ENCODE data around the gene CDC27. TPM values are rescaled to one million over a fixed set of nuclear protein-coding genes. Genes with fewer than 3 reads are reported as not detected.

Gene CDC27
- total RNA-seq, 4 donors from 2014 or later = 26.5 to 65.9 (median 49.4) TPM

DNA sequence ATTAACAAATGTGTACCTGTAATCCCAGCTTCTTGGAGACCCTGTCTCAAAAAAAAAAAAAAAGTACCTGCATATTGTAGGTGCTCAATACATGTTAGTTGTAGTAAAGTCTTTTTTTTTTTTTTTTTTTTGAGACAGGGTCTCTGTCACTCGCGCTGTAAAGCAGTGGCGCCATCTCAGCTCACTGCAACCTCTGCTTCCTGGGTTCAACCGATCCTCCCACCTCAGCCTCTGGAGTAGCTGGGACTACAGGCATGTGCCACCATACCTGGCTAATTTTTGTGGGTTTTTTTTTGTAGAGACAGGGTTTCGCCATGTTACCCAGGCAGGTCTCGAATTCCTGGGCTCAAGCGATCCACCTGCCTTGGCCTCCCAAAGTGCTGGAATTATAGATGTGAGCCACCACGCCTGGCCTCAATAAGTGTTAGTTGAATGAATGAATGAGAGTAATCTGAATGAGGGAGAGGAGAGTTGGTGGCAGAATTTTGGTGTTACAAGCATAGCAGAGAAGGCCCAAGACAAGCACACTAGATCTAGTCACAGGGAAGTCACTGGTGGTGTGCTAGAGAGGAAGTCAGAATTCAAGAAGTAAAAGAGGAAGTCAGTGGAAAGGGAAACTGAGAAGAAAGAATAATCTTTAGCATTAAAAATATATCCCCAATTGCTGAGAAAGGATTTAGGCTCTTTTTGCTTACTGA, 10.7 kb upstream of the CDC27 start:
- H3K36me3 ChIP-seq = no peaks in the 10 kb centered on the region
- TF ChIP-seq, protein P1, sequence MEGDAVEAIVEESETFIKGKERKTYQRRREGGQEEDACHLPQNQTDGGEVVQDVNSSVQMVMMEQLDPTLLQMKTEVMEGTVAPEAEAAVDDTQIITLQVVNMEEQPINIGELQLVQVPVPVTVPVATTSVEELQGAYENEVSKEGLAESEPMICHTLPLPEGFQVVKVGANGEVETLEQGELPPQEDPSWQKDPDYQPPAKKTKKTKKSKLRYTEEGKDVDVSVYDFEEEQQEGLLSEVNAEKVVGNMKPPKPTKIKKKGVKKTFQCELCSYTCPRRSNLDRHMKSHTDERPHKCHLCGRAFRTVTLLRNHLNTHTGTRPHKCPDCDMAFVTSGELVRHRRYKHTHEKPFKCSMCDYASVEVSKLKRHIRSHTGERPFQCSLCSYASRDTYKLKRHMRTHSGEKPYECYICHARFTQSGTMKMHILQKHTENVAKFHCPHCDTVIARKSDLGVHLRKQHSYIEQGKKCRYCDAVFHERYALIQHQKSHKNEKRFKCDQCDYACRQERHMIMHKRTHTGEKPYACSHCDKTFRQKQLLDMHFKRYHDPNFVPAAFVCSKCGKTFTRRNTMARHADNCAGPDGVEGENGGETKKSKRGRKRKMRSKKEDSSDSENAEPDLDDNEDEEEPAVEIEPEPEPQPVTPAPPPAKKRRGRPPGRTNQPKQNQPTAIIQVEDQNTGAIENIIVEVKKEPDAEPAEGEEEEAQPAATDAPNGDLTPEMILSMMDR (IDR thresholded peaks at IDR 0.05 in 4 of 5, conservative IDR thresholded peaks at IDR 0.05 in 1 of 5) = no peak
- no peak for TF ChIP-seq POLR2A (IDR thresholded peaks at IDR 0.05)
- DNase-seq = no peak
- H3K27ac ChIP-seq = no peak overlapping the region
- intact Hi-C loops (cut with DNase I; ENCODE audit: low total_unique reads) = no loop called here
- in situ Hi-C loops (cut with MboI; ENCODE audit: low sequenced_read_pairs in 4 of 4) = no loop called here
- no peaks in the 10 kb centered on the region for H3K9me3 ChIP-seq
- no peak overlapping the region for H3K4me3 ChIP-seq
- ATAC-seq = no peak
- H3K27me3 ChIP-seq = no peaks in the 10 kb centered on the region
- H3K4me1 ChIP-seq = peaks cover 14% of the 10 kb centered on the region in 2 donors

DNA sequence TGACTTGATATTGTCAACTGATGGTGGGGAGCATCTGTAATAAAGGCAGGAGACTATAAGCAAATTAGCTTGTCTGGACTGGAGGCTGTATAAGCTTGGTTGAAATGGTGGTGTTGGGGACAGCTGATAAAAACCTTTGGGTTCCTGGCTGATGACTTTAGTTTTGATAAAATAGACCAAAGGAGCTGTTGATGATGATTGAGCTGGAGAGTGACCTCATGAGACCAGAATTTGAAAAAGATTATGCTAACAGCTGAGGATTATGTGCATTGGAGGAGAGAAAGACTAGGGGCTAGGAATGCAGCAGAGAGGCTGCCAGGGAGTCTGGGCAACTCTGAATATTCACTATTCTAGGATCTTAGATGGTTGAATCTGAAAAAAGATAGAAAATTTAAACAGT, 8.7 kb upstream of the CDC27 start:
- Histone ChIP-seq H3K27ac (no peak overlapping the region), H3K36me3 (no peaks in the 10 kb centered on the region), H3K4me1 (no peaks in the 10 kb centered on the region), H3K4me3 (no peak overlapping the region), H3K9me3 (no peaks in the 10 kb centered on the region), H3K27me3 (no peaks in the 10 kb centered on the region)
- DNase-seq = no peak
- no peak for ATAC-seq
- TF ChIP-seq, protein P1 (IDR thresholded peaks at IDR 0.05 in 4 of 5, conservative IDR thresholded peaks at IDR 0.05 in 1 of 5) = no peak
- TF ChIP-seq POLR2A (IDR thresholded peaks at IDR 0.05) = no peak
- intact Hi-C loops (cut with DNase I; ENCODE audit: low total_unique reads) (no loop called here), in situ Hi-C loops (cut with MboI; ENCODE audit: low sequenced_read_pairs in 4 of 4) (no loop called here)

DNA sequence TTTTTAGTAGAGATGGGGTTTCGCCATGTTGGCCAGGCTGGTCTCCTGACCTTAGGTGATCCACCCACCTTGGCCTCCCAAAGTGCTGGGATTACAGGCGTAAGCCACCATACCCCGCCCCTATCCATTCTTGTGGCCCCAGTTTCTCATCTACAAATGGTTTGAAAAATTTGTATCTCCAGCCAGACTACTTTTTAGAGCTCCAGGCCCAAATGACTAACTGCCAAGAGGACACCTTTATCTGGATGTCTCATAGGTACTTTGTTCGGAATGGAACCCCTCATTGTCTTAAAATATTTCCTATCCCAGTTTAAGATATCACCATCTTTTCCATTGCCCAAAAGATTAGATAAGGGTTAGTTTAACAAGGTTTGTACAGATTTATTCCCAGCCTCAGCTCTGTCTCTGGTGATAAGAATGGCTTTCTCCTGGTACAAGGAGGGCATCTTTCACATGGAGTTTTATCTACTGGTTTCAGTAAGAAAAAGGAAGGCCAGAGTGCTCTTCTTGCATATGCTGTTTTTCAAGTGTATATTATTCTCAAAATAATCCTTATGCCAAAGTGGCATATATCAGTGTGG, 4.9 kb upstream of the CDC27 start:
- H3K9me3 ChIP-seq = no peaks in the 10 kb centered on the region
- H3K4me3 ChIP-seq = no peak overlapping the region
- no peaks in the 10 kb centered on the region for H3K27me3 ChIP-seq
- ATAC-seq (no peak), DNase-seq (no peak)
- TF ChIP-seq, protein P1 (IDR thresholded peaks at IDR 0.05 in 4 of 5, conservative IDR thresholded peaks at IDR 0.05 in 1 of 5) = no peak
- no peak for TF ChIP-seq POLR2A (IDR thresholded peaks at IDR 0.05)
- no peaks in the 10 kb centered on the region for H3K36me3 ChIP-seq
- intact Hi-C loops (cut with DNase I; ENCODE audit: low total_unique reads) = no loop called here
- in situ Hi-C loops (cut with MboI; ENCODE audit: low sequenced_read_pairs in 4 of 4) = no loop called here
- no peak overlapping the region for H3K27ac ChIP-seq
- H3K4me1 ChIP-seq = no peaks in the 10 kb centered on the region

DNA sequence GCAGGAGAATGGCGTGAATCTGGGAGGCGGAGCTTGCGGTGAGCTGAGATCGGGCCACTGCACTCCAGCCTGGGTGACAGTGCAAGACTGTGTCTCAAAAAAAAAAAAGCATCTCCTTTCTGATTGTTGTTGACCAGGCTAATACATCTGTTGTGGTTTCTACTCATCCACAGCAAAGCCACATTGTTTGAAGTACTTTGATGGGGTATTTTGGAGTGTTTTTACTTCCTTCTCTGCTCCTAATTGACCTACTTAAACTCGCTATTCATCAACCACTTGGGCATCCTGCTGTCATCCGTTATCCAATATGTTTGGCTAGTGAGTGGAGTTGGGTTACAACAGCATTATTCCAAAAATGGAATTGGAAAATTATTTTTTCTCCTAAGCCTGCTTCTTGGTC, 3.5 kb upstream of the CDC27 start:
- intact Hi-C loops (cut with DNase I; ENCODE audit: low total_unique reads) = no loop called here
- H3K4me3 ChIP-seq = no peak overlapping the region
- TF ChIP-seq, protein P1 (IDR thresholded peaks at IDR 0.05 in 4 of 5, conservative IDR thresholded peaks at IDR 0.05 in 1 of 5) = no peak
- no peak for TF ChIP-seq POLR2A (IDR thresholded peaks at IDR 0.05)
- H3K4me1 ChIP-seq = peaks cover 8 to 11% of the 10 kb centered on the region in 2 donors
- ATAC-seq (no peak), DNase-seq (no peak)
- H3K36me3 ChIP-seq = no peaks in the 10 kb centered on the region
- no peaks in the 10 kb centered on the region for H3K9me3 ChIP-seq
- no peaks in the 10 kb centered on the region for H3K27me3 ChIP-seq
- no peak overlapping the region for H3K27ac ChIP-seq
- in situ Hi-C loops (cut with MboI; ENCODE audit: low sequenced_read_pairs in 4 of 4) = no loop called here
